H1 (cell line): ENCODE measurements around the gene DAPL1. TPM values are rescaled to one million over a fixed set of nuclear protein-coding genes. Genes with fewer than 3 reads are reported as not detected.

ENCODE experiments used
- CTCF ChIA-PET: fragments of 300-600 bp; sonication (Branson Sonifier 250); formaldehyde crosslinking; loops from one replicate; lab custom pipeline; 2021; ENCODE audit not compliant: partially characterized antibody; lab: Charles Lee
- POLR2A ChIA-PET: fragments of 300-600 bp; sonication (Branson Sonifier 250); formaldehyde crosslinking; loops from one replicate; lab custom pipeline; 2021; ENCODE audit warnings: inconsistent platforms; ENCODE audit not compliant: partially characterized antibody; lab: Charles Lee
- DNase-seq, 2 experiments: peaks; one replicate each; pipeline versions ENCODE4 v3.0.0 to v3.0.0-alpha.2; 2010 to 2022; ENCODE audit warnings: low spot score in 2 of 2, low read depth in 1 of 2, mixed read lengths in 1 of 2
- FAIRE-seq: peaks from 2 replicates; lab custom pipeline; 2011; peaks lifted over from hg19 to GRCh38; lab: Jason Lieb, UNC
- H2AFZ ChIP-seq: 2 replicates; pipeline ENCODE4 v1.8.1; 2012; ENCODE audit warnings: low read length, inconsistent platforms
- H2AK5ac ChIP-seq: 2 replicates; pipeline ENCODE4 v1.6.1; 2013; ENCODE audit warnings: low read depth, low read length
- H2BK120ac ChIP-seq: replicated peaks from 2 replicates; pipeline ENCODE3; 2013; ENCODE audit warnings: low read depth, low read length, inconsistent platforms
- H2BK12ac ChIP-seq: 2 replicates; pipeline ENCODE4 v1.6.1; 2013; ENCODE audit warnings: low read depth, low read length
- H2BK15ac ChIP-seq: 2 replicates; pipeline ENCODE4 v1.6.1; 2013; ENCODE audit warnings: low read length
- H2BK20ac ChIP-seq: 2 replicates; pipeline ENCODE4 v1.6.1; 2013; ENCODE audit warnings: low read length
- H2BK5ac ChIP-seq: 2 replicates; pipeline ENCODE4 v1.6.1; 2013; ENCODE audit warnings: low read depth, low read length
- H3K14ac ChIP-seq: 2 replicates; pipeline ENCODE4 v1.6.1; 2013; ENCODE audit warnings: inconsistent platforms; ENCODE audit not compliant: insufficient read length
- H3K18ac ChIP-seq: 2 replicates; pipeline ENCODE4 v1.6.1; 2013; ENCODE audit warnings: low read length; ENCODE audit errors: extremely low read depth
- H3K23ac ChIP-seq: 2 replicates; pipeline ENCODE4 v1.6.1; 2013; ENCODE audit warnings: inconsistent platforms; ENCODE audit not compliant: insufficient read length
- H3K23me2 ChIP-seq: 2 replicates; pipeline ENCODE4 v1.6.1; 2013; ENCODE audit warnings: low read depth, low read length
- H3K27ac ChIP-seq: 2 replicates; pipeline ENCODE4 v1.6.1; 2011; ENCODE audit warnings: low read depth, low read length, inconsistent platforms
- H3K27me3 ChIP-seq, 4 experiments: replicated peaks in 1 of 4; 1 replicate in 1 of 4; 2 replicates in 3 of 4; pipeline versions ENCODE4 v1.6.1 to v1.8.1; 2011 to 2013; ENCODE audit warnings: low read length in 3 of 4, mild to moderate bottlenecking in 3 of 4, inconsistent platforms in 2 of 4, mixed read lengths in 2 of 4, moderate library complexity in 1 of 4; ENCODE audit not compliant: control insufficient read depth in 3 of 4, insufficient read depth in 3 of 4; ENCODE audit errors: extremely low read depth in 1 of 4
- H3K36me3 ChIP-seq, 4 experiments: 2 replicates each; pipeline versions ENCODE4 v1.6.1 to v1.8.1; 2011 to 2013; ENCODE audit warnings: mild to moderate bottlenecking in 4 of 4, low read length in 3 of 4, moderate library complexity in 2 of 4, control low read depth in 1 of 4, inconsistent platforms in 1 of 4; ENCODE audit not compliant: insufficient read depth in 4 of 4, control insufficient read depth in 2 of 4
- H3K4ac ChIP-seq: replicated peaks from 2 replicates; pipeline ENCODE3; 2013; ENCODE audit warnings: low read length, low read depth, mixed read lengths, inconsistent platforms; ENCODE audit not compliant: insufficient read length
- H3K4me1 ChIP-seq, 4 experiments: replicated peaks in 1 of 4; 1 replicate in 1 of 4; 2 replicates in 3 of 4; pipeline versions ENCODE4 v1.6.1 to v1.8.1; 2011 to 2013; ENCODE audit warnings: low read length in 3 of 4, inconsistent platforms in 2 of 4, mixed read lengths in 1 of 4; ENCODE audit not compliant: insufficient read depth in 4 of 4, control insufficient read depth in 3 of 4
- H3K4me2 ChIP-seq, 2 experiments: 2 replicates each; pipeline versions ENCODE4 v1.6.1 to v1.8.1; 2011 to 2013; ENCODE audit warnings: low read depth in 2 of 2, low read length in 2 of 2, control low read depth in 1 of 2, inconsistent platforms in 1 of 2, mild to moderate bottlenecking in 1 of 2; ENCODE audit not compliant: insufficient read depth in 1 of 2
- H3K4me3 ChIP-seq, 4 experiments: fragments of 200-600, 300-600 bp in 1 of 4; sonication (generic), shearing (Covaris generic), sonication (Bioruptor Twin) in 1 of 4; 2 replicates each; pipeline versions ENCODE4 v1.5.1 to v1.8.1; 2011 to 2016; ENCODE audit warnings: low read length in 4 of 4, low read depth in 3 of 4, control low read depth in 2 of 4, inconsistent platforms in 2 of 4, mild to moderate bottlenecking in 2 of 4, mixed read lengths in 1 of 4, moderate library complexity in 1 of 4; ENCODE audit not compliant: insufficient read depth in 2 of 4; ENCODE audit errors: extremely low read depth in 1 of 4
- H3K56ac ChIP-seq: replicated peaks from 2 replicates; pipeline ENCODE3; 2013; ENCODE audit warnings: low read depth, mild to moderate bottlenecking, mixed read lengths, low read length, inconsistent platforms; ENCODE audit not compliant: insufficient read length
- H3K79me1 ChIP-seq: 2 replicates; pipeline ENCODE4 v1.6.1; 2013; ENCODE audit warnings: low read depth, low read length, control low read depth
- H3K79me2 ChIP-seq, 2 experiments: 2 replicates each; pipeline versions ENCODE4 v1.6.1 to v1.8.1; 2012 to 2013; ENCODE audit warnings: low read length in 2 of 2, mild to moderate bottlenecking in 2 of 2, inconsistent platforms in 1 of 2; ENCODE audit not compliant: insufficient read depth in 2 of 2, control insufficient read depth in 1 of 2
- H3K9ac ChIP-seq, 4 experiments: replicated peaks in 1 of 4; 1 replicate in 1 of 4; 2 replicates in 3 of 4; pipeline versions ENCODE4 v1.6.1 to v1.8.1; 2011 to 2013; ENCODE audit warnings: low read depth in 3 of 4, low read length in 3 of 4, control low read depth in 2 of 4, mild to moderate bottlenecking in 2 of 4, moderate library complexity in 2 of 4, inconsistent platforms in 1 of 4; ENCODE audit errors: extremely low read depth in 1 of 4
- H3K9me3 ChIP-seq, 2 experiments: 2 replicates each; pipeline versions ENCODE4 v1.6.1 to v1.8.1; 2012 to 2013; ENCODE audit warnings: mild to moderate bottlenecking in 2 of 2, moderate library complexity in 2 of 2, control low read depth in 1 of 2, inconsistent platforms in 1 of 2, low read depth in 1 of 2, low read length in 1 of 2, mixed read lengths in 1 of 2; ENCODE audit not compliant: insufficient read depth in 2 of 2
- H4K20me1 ChIP-seq, 2 experiments: replicated peaks in 1 of 2; 2 replicates each; pipeline versions ENCODE3 to v1.8.1; 2011 to 2013; ENCODE audit warnings: inconsistent platforms in 2 of 2, low read length in 2 of 2, mild to moderate bottlenecking in 1 of 2; ENCODE audit not compliant: insufficient read depth in 2 of 2, control insufficient read depth in 1 of 2
- H4K5ac ChIP-seq: 2 replicates; pipeline ENCODE4 v1.6.1; 2013; ENCODE audit warnings: low read length, low read depth, mixed read lengths, inconsistent platforms; ENCODE audit not compliant: insufficient read length
- H4K8ac ChIP-seq: 2 replicates; pipeline ENCODE4 v1.8.0; 2013; ENCODE audit warnings: mild to moderate bottlenecking, moderate library complexity, low read length, inconsistent platforms; ENCODE audit not compliant: insufficient read depth; ENCODE audit errors: extremely low read depth
- H4K91ac ChIP-seq: replicated peaks from 2 replicates; pipeline ENCODE3; 2013; ENCODE audit warnings: low read length, mixed read lengths, inconsistent platforms; ENCODE audit not compliant: insufficient read length
- BCL11A ChIP-seq, 2 experiments: IDR thresholded peaks; one replicate each; pipeline ENCODE4 v1.6.1; 2011; ENCODE audit warnings: low read depth in 2 of 2, low read length in 2 of 2, mild to moderate bottlenecking in 2 of 2
- CHD1 ChIP-seq: IDR thresholded peaks from 2 replicates; pipeline ENCODE4 v1.6.1; 2012; ENCODE audit warnings: low read depth, low read length, improper control_type of control experiment
- CHD2 ChIP-seq: IDR thresholded peaks from 2 replicates; pipeline ENCODE4 v1.6.1; 2012; ENCODE audit warnings: low read length, improper control_type of control experiment
- CTCF ChIP-seq, 3 experiments: IDR thresholded peaks; 1 replicate in 2 of 3; 2 replicates in 1 of 3; pipeline versions ENCODE4 v1.5.1 to v1.6.1; 2011; ENCODE audit warnings: low read length in 3 of 3, mild to moderate bottlenecking in 3 of 3, inconsistent platforms in 2 of 3, low read depth in 1 of 3, moderate library complexity in 1 of 3; ENCODE audit not compliant: insufficient read depth in 1 of 3; ENCODE audit errors: control extremely low read depth in 1 of 3
- E2F6 ChIP-seq: IDR thresholded peaks from 2 replicates; pipeline ENCODE4 v1.6.1; 2012; ENCODE audit warnings: inconsistent platforms
- EP300 ChIP-seq, 2 experiments: IDR thresholded peaks; 1 replicate in 1 of 2; 2 replicates in 1 of 2; pipeline ENCODE4 v1.6.1; 2011 to 2012; ENCODE audit warnings: low read depth in 2 of 2, low read length in 2 of 2, mild to moderate bottlenecking in 2 of 2, borderline replicate concordance in 1 of 2, inconsistent platforms in 1 of 2, moderate library complexity in 1 of 2
- KDM1A ChIP-seq: fragments of 200-600, 300-600 bp; sonication (generic); IDR thresholded peaks from 2 replicates; pipeline ENCODE4 v1.7.1; 2016; ENCODE audit warnings: mild to moderate bottlenecking, low read length, borderline replicate concordance
- RFX5 ChIP-seq: IDR thresholded peaks from 2 replicates; pipeline ENCODE4 v1.6.1; 2011; ENCODE audit warnings: low read depth, low read length, improper control_type of control experiment, borderline replicate concordance
- SP1 ChIP-seq: IDR thresholded peaks from 2 replicates; pipeline ENCODE4 v1.6.1; 2011; ENCODE audit warnings: low read depth, low read length
- WGBS, 2 experiments: shearing (Covaris generic) in 1 of 2; methylation state at CpG; one replicate each; pipeline versions ENCODE4 v1.1.6 to v1.1.7; 2013 to 2015; ENCODE audit warnings: low lambda C conversion rate in 2 of 2, mixed read lengths in 2 of 2, inconsistent platforms in 1 of 2, low coverage in 1 of 2, missing lambda C conversion rate in 1 of 2; ENCODE audit not compliant: insufficient replicate concordance in 2 of 2, insufficient coverage in 1 of 2, insufficient read length in 1 of 2; ENCODE audit errors: extremely low coverage in 1 of 2, missing lambda C conversion rate in 1 of 2; 5-methylcytosine and 5-hydroxymethylcytosine counted together
- polyA plus RNA-seq, 7 experiments: library from polyadenylated mRNA; depleted of rRNA in 3 of 7; stranded (reverse) in 5 of 7; unstranded in 2 of 7; fragments of >200 nt in 5 of 7; fragments of 200-250 nt in 2 of 7; gene quantifications; 1 replicate in 5 of 7; 2 replicates in 1 of 7; 4 replicates in 1 of 7; pipeline versions ENCODE4 v1.2.1 to v1.2.3, GENCODE V29; 2011 to 2013; ENCODE audit warnings: missing spikeins in 2 of 7, mixed read lengths in 2 of 7
- total RNA-seq: library from RNA; stranded (reverse); fragmentation: NEBNext Ultra II Directional; extraction: Animal tissue kit (Norgen Biotek cat#: 25700); gene quantifications from 2 replicates; pipeline ENCODE4 v1.2.1, GENCODE V29; 2021

The DAPL1 gene
- total and polyA plus RNA-seq, 2 of the 8 experiments (the other 6 are each of a cell fraction or from before 2014, with no cell fraction given): not detected

- H2BK12ac ChIP-seq: no peak overlapping the region
- no peaks in the 10 kb centered on the region for H3K79me2 ChIP-seq
- WGBS, 2 experiments: 89% methylated on average over 6 of the region's 6 CpGs; no CpG with 5 or more reads in 1 of the 2 experiments
- peaks cover 0 to 3% (median 1%) of the 10 kb centered on the region in 4 experiments; a peak in 2 of 7 replicates for H3K4me1 ChIP-seq
- H3K27me3 ChIP-seq: no peaks in the 10 kb centered on the region
- H2AK5ac ChIP-seq: no peak overlapping the region
- no peaks in the 10 kb centered on the region for H3K36me3 ChIP-seq
- H3K14ac ChIP-seq: no peak overlapping the region
- no peak overlapping the region for H3K4me3 ChIP-seq
- H3K9ac ChIP-seq: no peak overlapping the region
- H3K9me3 ChIP-seq: no peaks in the 10 kb centered on the region
- no peak overlapping the region for H2AFZ ChIP-seq
- no peak overlapping the region for H3K4me2 ChIP-seq
- no peak overlapping the region for H3K56ac ChIP-seq
- CTCF ChIA-PET: interaction anchor here (0.6 to 1.1 kb wide), 4 partner anchors 55 to 805 kb away, joined by 3 read pairs; no protein-coding TSS in a partner anchor
- no peak overlapping the region for H3K23ac ChIP-seq
- H4K5ac ChIP-seq: no peak overlapping the region
- H4K20me1 ChIP-seq: no peaks in the 10 kb centered on the region
- no peaks in the 10 kb centered on the region for H3K79me1 ChIP-seq
- POLR2A ChIA-PET: interaction anchor here (0.7 kb wide), 1 partner anchor 28 kb away, joined by 4 read pairs; no protein-coding TSS in a partner anchor
- H3K23me2 ChIP-seq: no peaks in the 10 kb centered on the region; the same call in 1 of the 2 replicates
- H4K8ac ChIP-seq: no peak overlapping the region
- no peak overlapping the region for H4K91ac ChIP-seq
- H2BK120ac ChIP-seq: no peak overlapping the region
- no peak overlapping the region for H2BK15ac ChIP-seq
- no peak for FAIRE-seq
- DNase-seq: no peak
- no peak overlapping the region for H2BK5ac ChIP-seq
- H2BK20ac ChIP-seq: no peak overlapping the region
- no peak overlapping the region for H3K27ac ChIP-seq
- H3K4ac ChIP-seq: no peak overlapping the region
- H3K18ac ChIP-seq: no peak overlapping the region
- TF ChIP-seq KDM1A: no peak
- TF ChIP-seq EP300 (IDR thresholded peaks at IDR 0.05; ENCODE audit: borderline replicate concordance in 1 of 2, low read depth in 2 of 2, low read length in 2 of 2): no peak
- TF ChIP-seq SP1: no peak
- no peak for TF ChIP-seq RFX5
- TF ChIP-seq CTCF (IDR thresholded peaks at IDR 0.05; ENCODE audit: control extremely low read depth in 1 of 3, insufficient read depth in 1 of 3, low read depth in 1 of 3, low read length in 3 of 3): no peak
- no peak for TF ChIP-seq CHD1
- TF ChIP-seq BCL11A (IDR thresholded peaks at IDR 0.05; ENCODE audit: low read depth in 2 of 2, low read length in 2 of 2): no peak
- no peak for TF ChIP-seq E2F6
- TF ChIP-seq CHD2: no peak
These were observed 15.8 kb downstream of the DAPL1 start for GRCh38 chr2:158810731-158811460.
